Bronchial epithelial cell (primary cell): ENCODE measurements around the gene CLCNKA. TPM values are rescaled to one million over a fixed set of nuclear protein-coding genes. Genes with fewer than 3 reads are reported as not detected.
A peak's percentile ranks its signal among the peaks of the same experiment; 100 is the strongest.

Source experiments
- DNase-seq: peaks from one replicate; pipeline ENCODE4 v3.0.0-alpha.2; 2010; ENCODE audit warnings: low read depth
- FAIRE-seq: peaks from 2 replicates; lab custom pipeline; 2011; peaks lifted over from hg19 to GRCh38; lab: Jason Lieb, UNC
- H3K27me3 ChIP-seq: 2 replicates; pipeline ENCODE4 v1.5.1; 2011; ENCODE audit warnings: low read length; ENCODE audit not compliant: control insufficient read depth, insufficient read depth
- H3K36me3 ChIP-seq: 2 replicates; pipeline ENCODE4 v1.5.1; 2011; ENCODE audit warnings: low read length; ENCODE audit not compliant: control insufficient read depth, insufficient read depth
- H3K4me3 ChIP-seq: 2 replicates; pipeline ENCODE4 v1.5.1; 2011; ENCODE audit warnings: mild to moderate bottlenecking, low read depth, low read length, control low read depth
- total RNA-seq: library from RNA; depleted of rRNA; stranded (reverse); fragments of >200 nt; gene quantifications from 2 replicates; pipeline ENCODE4 v1.2.1, GENCODE V29; 2014
- TF ChIP-seq, protein P1 (sequence below): IDR thresholded peaks from 2 replicates; pipeline ENCODE4 v1.5.1; 2011; ENCODE audit warnings: mild to moderate bottlenecking, moderate library complexity, low read length, control low read depth, inconsistent platforms; ENCODE audit not compliant: insufficient read depth, severe bottlenecking

Gene CLCNKA
- total RNA-seq, 1 donor from 2014 or later: not detected

DNA sequence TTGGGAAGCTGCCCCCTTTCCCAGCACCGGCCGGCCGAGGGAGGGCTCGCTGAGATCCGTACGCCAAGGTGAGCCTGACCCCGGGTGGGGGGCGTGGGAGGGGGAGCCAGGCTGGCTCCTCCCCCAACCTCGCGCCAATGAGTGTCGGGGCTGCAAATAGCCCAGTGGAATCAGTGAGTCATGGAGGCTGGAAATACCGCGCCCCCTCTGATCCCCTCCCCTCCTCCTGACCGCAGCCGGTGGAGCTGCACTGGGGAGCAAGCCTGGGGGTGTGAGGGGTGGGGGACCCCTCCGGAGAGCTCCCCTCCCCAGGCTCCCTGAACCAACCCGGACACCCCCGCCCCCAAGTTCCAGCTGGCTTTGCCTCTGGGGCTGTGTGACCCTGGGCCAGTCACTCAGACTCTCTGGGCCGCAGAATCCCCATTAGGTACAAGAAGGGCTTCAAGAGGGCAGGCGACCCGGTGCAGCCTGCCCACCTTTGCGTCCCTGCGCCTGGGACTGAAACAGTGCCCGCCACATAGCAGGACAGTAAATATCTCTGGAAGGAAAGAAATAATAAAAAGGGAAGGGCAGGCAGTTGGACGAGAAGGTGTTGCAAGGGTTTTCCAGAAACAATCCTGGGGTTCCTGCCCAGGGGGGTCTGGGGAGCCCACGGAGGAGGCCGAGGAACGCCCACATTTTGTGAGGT lies 8.5 kb upstream of the CLCNKA start:
- Histone ChIP-seq H3K4me3 (peak overlapping the region; percentile 36), H3K36me3 (no peaks in the 10 kb centered on the region), H3K27me3 (no peaks in the 10 kb centered on the region)
- peak; percentile 44 for DNase-seq
- FAIRE-seq: no peak
- TF ChIP-seq, protein P1, sequence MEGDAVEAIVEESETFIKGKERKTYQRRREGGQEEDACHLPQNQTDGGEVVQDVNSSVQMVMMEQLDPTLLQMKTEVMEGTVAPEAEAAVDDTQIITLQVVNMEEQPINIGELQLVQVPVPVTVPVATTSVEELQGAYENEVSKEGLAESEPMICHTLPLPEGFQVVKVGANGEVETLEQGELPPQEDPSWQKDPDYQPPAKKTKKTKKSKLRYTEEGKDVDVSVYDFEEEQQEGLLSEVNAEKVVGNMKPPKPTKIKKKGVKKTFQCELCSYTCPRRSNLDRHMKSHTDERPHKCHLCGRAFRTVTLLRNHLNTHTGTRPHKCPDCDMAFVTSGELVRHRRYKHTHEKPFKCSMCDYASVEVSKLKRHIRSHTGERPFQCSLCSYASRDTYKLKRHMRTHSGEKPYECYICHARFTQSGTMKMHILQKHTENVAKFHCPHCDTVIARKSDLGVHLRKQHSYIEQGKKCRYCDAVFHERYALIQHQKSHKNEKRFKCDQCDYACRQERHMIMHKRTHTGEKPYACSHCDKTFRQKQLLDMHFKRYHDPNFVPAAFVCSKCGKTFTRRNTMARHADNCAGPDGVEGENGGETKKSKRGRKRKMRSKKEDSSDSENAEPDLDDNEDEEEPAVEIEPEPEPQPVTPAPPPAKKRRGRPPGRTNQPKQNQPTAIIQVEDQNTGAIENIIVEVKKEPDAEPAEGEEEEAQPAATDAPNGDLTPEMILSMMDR: no peak

DNA sequence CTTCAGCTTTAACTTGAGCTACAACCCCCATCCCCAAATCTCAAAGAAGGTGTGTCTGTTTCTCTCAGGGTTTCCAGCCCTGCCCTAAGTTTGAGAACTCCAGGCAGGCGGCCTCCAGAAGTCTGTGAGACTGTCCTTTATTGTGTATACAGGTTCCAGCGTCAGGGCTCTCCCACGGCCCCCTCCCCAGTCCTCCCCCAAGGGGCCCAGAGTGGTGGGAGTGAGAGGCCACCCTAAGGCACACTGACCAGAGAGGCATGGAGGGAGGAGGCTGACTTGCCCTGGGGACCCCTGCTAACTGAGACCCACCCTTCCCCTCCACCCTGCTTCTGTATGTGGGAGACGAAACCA lies 8.0 kb upstream of the CLCNKA start:
- H3K27me3 ChIP-seq: no peaks in the 10 kb centered on the region
- no peak for FAIRE-seq
- DNase-seq: no peak

DNA sequence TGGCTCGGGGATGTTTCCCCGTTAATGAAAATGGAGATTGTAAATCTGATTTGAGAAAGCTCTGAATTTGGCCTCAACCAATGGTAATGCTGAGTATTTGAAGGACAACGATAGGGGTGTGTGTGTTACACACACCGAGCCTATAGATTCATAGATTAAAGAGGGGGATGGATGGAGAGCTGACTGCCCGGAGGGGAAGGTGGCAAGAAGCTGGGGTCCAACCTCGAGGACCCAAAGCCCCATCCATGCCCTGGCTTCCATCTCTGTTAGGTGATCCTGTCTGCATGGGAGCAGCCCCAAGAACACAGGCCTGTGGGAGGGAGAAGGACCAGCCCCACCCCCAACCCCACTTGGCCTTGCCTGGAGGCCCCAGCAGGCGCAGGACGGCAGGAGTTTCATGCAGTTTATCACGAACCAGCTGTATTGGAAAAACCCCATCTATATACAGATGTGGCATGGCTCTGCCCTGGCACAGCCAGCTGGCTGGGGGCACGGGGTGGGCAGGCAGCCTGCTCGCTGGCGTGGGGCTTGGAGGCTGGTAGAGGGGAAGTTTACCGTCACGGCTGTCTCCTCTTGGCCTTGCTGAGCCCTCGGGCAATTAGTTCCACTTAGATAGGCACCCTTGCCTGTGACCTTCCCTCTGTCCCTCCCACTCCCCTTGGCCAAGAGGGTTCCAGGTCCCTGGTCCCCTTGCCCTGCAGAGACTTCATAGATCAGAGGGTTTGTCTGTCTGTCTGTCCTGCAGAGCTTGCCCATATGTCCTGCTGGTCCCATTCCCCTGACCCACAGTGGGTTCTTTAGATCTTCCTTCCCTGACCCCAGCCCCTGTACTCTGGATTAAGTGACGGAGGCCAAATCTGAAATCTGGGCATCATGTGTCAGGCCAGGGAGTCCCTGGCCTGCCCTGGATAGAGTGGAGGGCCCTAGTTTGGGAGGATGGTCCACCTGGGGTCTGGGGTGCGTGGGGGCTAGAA lies 7.0 kb upstream of the CLCNKA start:
- no peak overlapping the region for H3K4me3 ChIP-seq
- TF ChIP-seq, protein P1: no peak
- DNase-seq (no peak), FAIRE-seq (no peak)
- peaks cover 2% of the 10 kb centered on the region for H3K27me3 ChIP-seq
- no peaks in the 10 kb centered on the region for H3K36me3 ChIP-seq

More for the DNA sequence above, 8.0 kb upstream of the CLCNKA start:
- no peak overlapping the region for H3K4me3 ChIP-seq
- TF ChIP-seq, protein P1: no peak
- H3K36me3 ChIP-seq: no peaks in the 10 kb centered on the region

DNA sequence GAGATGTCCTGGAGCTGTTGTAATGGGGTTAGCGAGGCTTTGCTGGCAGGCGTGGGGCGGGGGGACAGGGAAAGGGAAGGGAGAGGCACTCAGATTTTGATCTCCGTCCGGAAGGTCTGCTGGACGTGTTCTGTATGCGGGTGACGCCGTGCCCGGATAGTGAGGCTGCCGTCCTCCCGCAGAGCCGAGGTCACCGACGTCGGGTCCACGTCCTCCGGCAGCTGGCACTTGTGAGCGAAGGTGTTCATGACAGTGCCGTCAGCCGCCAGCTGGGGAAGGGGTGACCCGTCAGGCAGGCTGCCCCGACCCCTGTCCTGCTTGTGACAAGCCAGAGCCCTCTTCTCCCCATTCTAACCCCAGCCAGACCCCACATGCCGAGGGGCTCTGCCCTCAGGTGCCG lies 6.3 kb upstream of the CLCNKA start:
- peaks cover 2% of the 10 kb centered on the region for H3K27me3 ChIP-seq
- H3K4me3 ChIP-seq: no peak overlapping the region
- TF ChIP-seq, protein P1: no peak
- FAIRE-seq: no peak
- no peaks in the 10 kb centered on the region for H3K36me3 ChIP-seq
- no peak for DNase-seq

DNA sequence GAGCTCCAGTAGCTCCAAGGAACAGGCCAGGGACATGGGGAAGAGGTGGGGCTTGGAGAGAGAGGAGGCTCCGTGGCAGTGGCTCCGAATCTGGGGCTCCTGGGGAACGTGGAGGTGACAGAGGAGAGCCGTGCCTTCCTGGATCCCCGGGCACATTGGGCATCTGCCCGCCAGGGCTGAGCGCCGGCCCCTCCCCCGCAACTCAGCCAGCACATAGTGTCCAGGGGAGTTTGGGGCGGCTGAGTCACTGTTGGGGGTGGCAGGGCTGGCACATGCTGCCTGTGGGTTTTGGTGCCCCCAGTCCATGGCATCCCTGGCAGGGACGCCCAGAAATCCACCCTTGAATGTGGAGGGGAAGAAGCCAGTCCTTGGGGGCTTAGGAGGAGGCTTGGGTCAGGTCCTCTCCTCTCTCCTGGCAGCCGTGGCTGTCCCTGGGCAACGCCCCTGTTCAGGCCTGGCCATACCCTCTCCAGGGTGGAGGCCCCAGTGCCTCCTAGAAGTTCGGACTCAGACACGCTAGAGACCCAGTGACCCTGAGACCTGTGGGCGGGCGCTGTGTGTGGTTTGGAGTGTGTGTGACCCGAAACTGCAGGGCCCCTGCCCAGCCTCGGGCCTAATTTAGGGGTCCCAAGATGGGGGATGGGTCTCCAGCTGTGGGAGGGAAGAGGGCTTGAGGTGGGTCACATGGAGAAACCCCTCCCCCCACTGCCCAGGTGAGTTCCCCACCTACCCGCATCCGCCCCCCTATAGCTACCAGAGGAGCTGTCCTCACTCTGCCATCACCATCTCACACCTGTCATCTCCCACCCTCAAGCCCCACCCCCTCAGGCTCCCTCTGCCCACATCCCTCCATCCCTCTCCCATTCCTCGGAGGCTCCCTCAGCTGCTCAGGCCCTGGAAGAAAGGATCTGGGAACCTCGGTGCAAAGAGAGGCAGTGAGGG lies 5.6 kb upstream of the CLCNKA start:
- Histone ChIP-seq H3K27me3 (peaks cover 2% of the 10 kb centered on the region), H3K36me3 (no peaks in the 10 kb centered on the region), H3K4me3 (no peak overlapping the region)
- TF ChIP-seq, protein P1: no peak
- DNase-seq (no peak), FAIRE-seq (no peak)
